HepG2 (cell line): ENCODE measurements around the gene TRIM69. TPM values are rescaled to one million over a fixed set of nuclear protein-coding genes. Genes with fewer than 3 reads are reported as not detected.
A peak's percentile ranks its signal among the peaks of the same experiment; 100 is the strongest.

Source experiments
- ATAC-seq: fragments of 200-7000 bp; cut with Tn5 transposase; 3 replicates; pipeline ENCODE4 v1.9.1; 2020; ENCODE audit warnings: mild to moderate bottlenecking, moderate library complexity
- BruUV-seq: library from RNA; stranded (reverse); fragments of 400-500 nt; replicated peaks from 2 replicates; lab custom pipeline; 2021; lab: Mats Ljungman, UMichigan
- CTCF ChIA-PET: fragments of 300-600 bp; formaldehyde crosslinking; extraction: SDS; loops from one replicate; lab custom pipeline; 2021; ENCODE audit warnings: low total read pairs, inconsistent platforms, low intra/inter-chr PET ratio; lab: Yijun Ruan, JAX
- POLR2A ChIA-PET: fragments of 350-600 bp; sonication (Branson Sonifier 250); formaldehyde crosslinking; loops from one replicate; lab custom pipeline; 2020; ENCODE audit warnings: antibody characterized with exemption, inconsistent platforms; lab: Yijun Ruan, JAX
- DNase-seq: peaks from one replicate; pipeline ENCODE4 v3.0.0-alpha.2; 2015; ENCODE audit warnings: low spot score
- FAIRE-seq: peaks from 3 replicates; lab custom pipeline; 2011; peaks lifted over from hg19 to GRCh38; lab: Jason Lieb, UNC
- H2AFZ ChIP-seq: one replicate; pipeline ENCODE4 v1.6.1; 2011; ENCODE audit warnings: low read length, inconsistent platforms
- H3K27ac ChIP-seq: fragments of 300-600 bp; 3 replicates; pipeline ENCODE4 v1.8.0; 2011; ENCODE audit warnings: mixed run types, mild to moderate bottlenecking, mixed read lengths, low read length, inconsistent platforms; ENCODE audit not compliant: insufficient read depth; ENCODE audit errors: extremely low read length
- H3K27me3 ChIP-seq, 2 experiments: fragments of 200-600 bp in 1 of 2; 2 replicates in 1 of 2; 3 replicates in 1 of 2; pipeline versions ENCODE4 v1.6.0 to v1.8.0; 2011; ENCODE audit warnings: low read length in 2 of 2, mild to moderate bottlenecking in 2 of 2, moderate library complexity in 2 of 2, inconsistent platforms in 1 of 2; ENCODE audit not compliant: insufficient read depth in 2 of 2, control insufficient read depth in 1 of 2
- H3K36me3 ChIP-seq, 2 experiments: fragments of 200-600 bp in 1 of 2; replicated peaks in 1 of 2; 2 replicates in 1 of 2; 3 replicates in 1 of 2; pipeline versions ENCODE4 v1.5.1 to v1.8.0; 2011; ENCODE audit warnings: low read length in 2 of 2, inconsistent platforms in 1 of 2; ENCODE audit not compliant: insufficient read depth in 2 of 2, control insufficient read depth in 1 of 2
- H3K4me1 ChIP-seq: 2 replicates; pipeline ENCODE4 v1.5.1; 2012; ENCODE audit warnings: low read length, inconsistent platforms; ENCODE audit not compliant: insufficient read depth
- H3K4me2 ChIP-seq: 2 replicates; pipeline ENCODE4 v1.6.0; 2011; ENCODE audit warnings: low read depth, low read length, inconsistent platforms
- H3K4me3 ChIP-seq, 3 experiments: fragments of 200-600 bp in 1 of 3; sonication (generic), shearing (Covaris generic) in 1 of 3; replicated peaks in 1 of 3; 2 replicates each; pipeline ENCODE4 v1.5.1; 2011 to 2016; ENCODE audit warnings: low read length in 3 of 3, inconsistent platforms in 2 of 3, low read depth in 2 of 3, mild to moderate bottlenecking in 2 of 3, control low read depth in 1 of 3, mixed read lengths in 1 of 3; ENCODE audit not compliant: insufficient read depth in 1 of 3
- H3K79me2 ChIP-seq: one replicate; pipeline ENCODE4 v1.6.1; 2011; ENCODE audit warnings: low read length, inconsistent platforms; ENCODE audit not compliant: insufficient read depth
- H3K9ac ChIP-seq: 2 replicates; pipeline ENCODE4 v1.6.0; 2011; ENCODE audit warnings: mild to moderate bottlenecking, low read depth, low read length, inconsistent platforms; ENCODE audit not compliant: insufficient read depth
- H3K9me3 ChIP-seq: 2 replicates; pipeline ENCODE4 v1.5.1; 2012; ENCODE audit warnings: mild to moderate bottlenecking, low read length
- H4K20me1 ChIP-seq: 2 replicates; pipeline ENCODE4 v1.6.0; 2011; ENCODE audit warnings: inconsistent platforms, mild to moderate bottlenecking, low read length, moderate library complexity; ENCODE audit not compliant: insufficient read depth
- ATF1 ChIP-seq: IDR thresholded peaks from 2 replicates; pipeline ENCODE4 v1.6.1; 2016; ENCODE audit warnings: mild to moderate bottlenecking, control low read depth
- CREM ChIP-seq, 2 experiments: sonication (generic) in 1 of 2; formaldehyde crosslinking in 1 of 2; IDR thresholded peaks; 2 replicates each; pipeline versions ENCODE4 v1.4.0 to v1.6.1; 2016 to 2020; ENCODE audit warnings: antibody characterized with exemption in 1 of 2, mild to moderate bottlenecking in 1 of 2, missing genetic modification reagents in 1 of 2
- CTCF ChIP-seq: sonication (generic); formaldehyde crosslinking; IDR thresholded peaks from 2 replicates; pipeline ENCODE4 v1.5.0; 2020; ENCODE audit warnings: mild to moderate bottlenecking, missing genetic modification reagents, moderate library complexity
- ELK4 ChIP-seq: sonication (generic); formaldehyde crosslinking; IDR thresholded peaks from 2 replicates; pipeline ENCODE4 v1.9.0; 2021; ENCODE audit warnings: missing genetic modification reagents, borderline replicate concordance
- GATAD2A ChIP-seq: IDR thresholded peaks from 2 replicates; pipeline ENCODE4 v1.6.1; 2016
- ISL2 ChIP-seq: sonication (generic); formaldehyde crosslinking; IDR thresholded peaks from 2 replicates; pipeline ENCODE4 v1.5.0; 2020; ENCODE audit warnings: missing genetic modification reagents
- SKI ChIP-seq: fragments of 450-650 bp; IDR thresholded peaks from one replicate; pipeline ENCODE4 v1.6.1; 2018; ENCODE audit warnings: mild to moderate bottlenecking; ENCODE audit not compliant: partially characterized antibody
- SP5 ChIP-seq: IDR thresholded peaks from 2 replicates; pipeline ENCODE4 v1.6.1; 2016; ENCODE audit warnings: low read depth, borderline replicate concordance
- TSC22D2 ChIP-seq: sonication (generic); formaldehyde crosslinking; IDR thresholded peaks from 2 replicates; pipeline ENCODE4 v1.5.1; 2020; ENCODE audit warnings: missing genetic modification reagents, mild to moderate bottlenecking, borderline replicate concordance
- WIZ ChIP-seq: sonication (generic); formaldehyde crosslinking; IDR thresholded peaks from 2 replicates; pipeline ENCODE4 v1.5.1; 2020; ENCODE audit warnings: mild to moderate bottlenecking, missing genetic modification reagents
- ZBTB25 ChIP-seq: IDR thresholded peaks from 2 replicates; pipeline ENCODE4 v1.6.1; 2018; ENCODE audit warnings: missing genetic modification reagents
- ZNF10 ChIP-seq: sonication (generic); formaldehyde crosslinking; IDR thresholded peaks from 2 replicates; pipeline ENCODE4 v1.4.0; 2020; ENCODE audit warnings: mild to moderate bottlenecking, low read depth, missing genetic modification reagents, borderline replicate concordance
- ZNF136 ChIP-seq: sonication (generic); formaldehyde crosslinking; IDR thresholded peaks from 2 replicates; pipeline ENCODE4 v1.8.1; 2022; ENCODE audit warnings: low read depth, mild to moderate bottlenecking, moderate library complexity, missing genetic modification reagents
- ZNF3 ChIP-seq: IDR thresholded peaks from 2 replicates; pipeline ENCODE4 v1.7.0; 2017; ENCODE audit warnings: inconsistent platforms
- ZNF367 ChIP-seq: sonication (generic); formaldehyde crosslinking; IDR thresholded peaks from 2 replicates; pipeline ENCODE4 v1.4.0; 2020; ENCODE audit warnings: missing genetic modification reagents, borderline replicate concordance
- ZNF660 ChIP-seq: sonication (generic); formaldehyde crosslinking; IDR thresholded peaks from 2 replicates; pipeline ENCODE4 v1.5.1; 2020; ENCODE audit warnings: mild to moderate bottlenecking, low read depth, missing genetic modification reagents, borderline replicate concordance
- ZNF879 ChIP-seq: sonication (generic); formaldehyde crosslinking; IDR thresholded peaks from 2 replicates; pipeline ENCODE4 v1.8.1; 2023; ENCODE audit warnings: missing genetic modification reagents
- WGBS: methylation state at CpG from one replicate; pipeline ENCODE4 v1.1.6; 2017; ENCODE audit warnings: low lambda C conversion rate; 5-methylcytosine and 5-hydroxymethylcytosine counted together
- in situ Hi-C: cut with HindIII; loops from 2 replicates; pipeline ENCODE4 v1.10.0; 2017; ENCODE audit warnings: low pct_unique_long_range_greater_than_20kb; ENCODE audit not compliant: extremely low pct_ligation_motif_present
- intact Hi-C: fragments of 100-400 bp; cut with micrococcal nuclease; formaldehyde crosslinking; loops from one replicate; pipeline ENCODE4 v1.10.0; 2022; ENCODE audit not compliant: unreplicated experiment
- polyA plus RNA-seq, 8 experiments: library from polyadenylated mRNA; depleted of rRNA in 3 of 8; stranded (reverse) in 7 of 8; unstranded in 1 of 8; fragments of >200 nt; fragmentation: Illumina TruSeq in 4 of 8; extraction: Trizol in 4 of 8; gene quantifications; 2 replicates each; pipeline versions ENCODE4 v1.2.1 to v1.2.3, GENCODE V29; 2011 to 2016; ENCODE audit warnings: low read depth in 4 of 8, missing spikeins in 1 of 8, mixed read lengths in 1 of 8; ENCODE audit not compliant: insufficient read depth in 1 of 8
- total RNA-seq, 5 experiments: library from RNA; depleted of rRNA; stranded (reverse); fragments of >200 nt; fragmentation: Illumina TruSeq; extraction: Trizol; gene quantifications; 2 replicates each; pipeline ENCODE4 v1.2.3, GENCODE V29; 2016; ENCODE audit warnings: low read depth in 1 of 5

Gene TRIM69
- total and polyA plus RNA-seq, 2 of the 13 experiments (the other 11 are each of a cell fraction or from before 2014, with no cell fraction given): 2.6 to 3.2 TPM

GRCh38 chr15:44813231-44813630, 76.9 kb downstream of the TRIM69 start:
- no peak overlapping the region for H3K4me3 ChIP-seq
- TF ChIP-seq ZNF660 (CRISPR knock-in tag) (no peak), ZBTB25 (CRISPR knock-in tag) (no peak), ISL2 (CRISPR knock-in tag) (no peak), ZNF136 (CRISPR knock-in tag) (no peak), CREM (IDR thresholded peaks at IDR 0.05) (no peak), CREM (CRISPR knock-in tag; IDR thresholded peaks at IDR 0.05) (no peak), TSC22D2 (CRISPR knock-in tag) (no peak), ZNF10 (CRISPR knock-in tag) (no peak), SKI (no peak), WIZ (no peak), ZNF367 (CRISPR knock-in tag) (no peak), GATAD2A (0 out of 2 replicates have a peak, but pooled peaks have one; percentile 13), ZNF879 (CRISPR knock-in tag) (no peak), ELK4 (no peak), CTCF (CRISPR knock-in tag) (peak; percentile 13; the same call in 1 of the 2 replicates), ATF1 (CRISPR knock-in tag) (no peak), ZNF3 (CRISPR knock-in tag) (no peak), SP5 (CRISPR knock-in tag) (no peak)
- 79% methylated on average over 3 of the region's 3 CpGs for WGBS
- DNase-seq (no peak), FAIRE-seq (no peak), ATAC-seq (no peak)
- H3K4me2 ChIP-seq: no peak overlapping the region
- intact Hi-C loops: loop anchor here (2.0 kb wide), 1 partner anchor 40 kb away; no protein-coding TSS in a partner anchor
- in situ Hi-C loops: no loop called here
- peaks cover 60% of the 10 kb centered on the region for H3K4me1 ChIP-seq
- H3K36me3 ChIP-seq: no peaks in the 10 kb centered on the region
- ChIA-PET POLR2A (no interaction called here), CTCF (no interaction called here)
- H3K27me3 ChIP-seq: no peaks in the 10 kb centered on the region
- H3K9ac ChIP-seq: no peak overlapping the region
- H4K20me1 ChIP-seq: no peaks in the 10 kb centered on the region
- no peak overlapping the region for H3K27ac ChIP-seq
- H3K79me2 ChIP-seq: no peaks in the 10 kb centered on the region
- BruUV-seq: no TSS peak
- H3K9me3 ChIP-seq: no peaks in the 10 kb centered on the region
- H2AFZ ChIP-seq: no peak overlapping the region
